Activated CD8-positive, alpha-beta memory T cell treated with anti-CD3 and anti-CD28 coated beads for 4 hours (primary cell): ENCODE results near the gene SIGLEC12.

Source experiments
- DNase-seq, 2 donors: peaks; one replicate each; pipeline ENCODE4 v3.0.0-alpha.2; 2020; ENCODE audit warnings: low read depth in 2 of 2

The SIGLEC12 gene

DNA sequence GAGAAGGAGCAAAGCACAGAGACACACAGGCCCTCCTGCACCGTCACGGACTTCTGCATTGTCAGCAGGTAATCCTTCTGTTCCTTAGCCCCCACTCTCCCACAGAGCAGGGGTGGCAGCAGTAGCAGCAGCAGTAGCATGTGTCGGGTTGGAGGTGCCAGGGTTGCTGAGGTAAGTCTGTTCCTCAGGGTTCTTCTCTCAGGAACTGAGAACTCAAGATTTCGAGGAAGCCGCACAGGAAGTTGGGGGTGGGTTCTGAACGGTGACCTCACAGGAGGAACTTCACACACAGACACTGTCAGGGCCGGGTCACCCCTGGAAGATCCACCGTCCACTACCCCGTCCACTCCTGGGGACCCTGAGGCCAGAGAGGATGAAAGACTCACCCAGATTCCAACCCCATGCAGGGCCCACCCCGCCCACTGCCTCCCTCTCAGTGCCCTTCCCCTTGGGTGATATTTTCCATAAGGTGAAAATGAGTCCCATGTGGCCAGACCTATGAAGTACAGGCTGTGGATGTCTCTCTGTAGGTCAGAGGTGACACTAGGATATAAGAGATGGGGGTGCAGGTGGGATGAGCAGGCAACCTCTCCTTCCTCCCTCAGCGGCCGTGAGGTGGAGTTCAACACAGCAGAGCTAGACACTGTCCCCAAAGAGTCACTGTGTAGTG lies at the start of gene SIGLEC12:
SIGLEC12 (minus strand) TSS at position 207 of the 670 bp plus-strand sequence; CDS start at position 140, 67 bp downstream.
- no peak for DNase-seq

DNA sequence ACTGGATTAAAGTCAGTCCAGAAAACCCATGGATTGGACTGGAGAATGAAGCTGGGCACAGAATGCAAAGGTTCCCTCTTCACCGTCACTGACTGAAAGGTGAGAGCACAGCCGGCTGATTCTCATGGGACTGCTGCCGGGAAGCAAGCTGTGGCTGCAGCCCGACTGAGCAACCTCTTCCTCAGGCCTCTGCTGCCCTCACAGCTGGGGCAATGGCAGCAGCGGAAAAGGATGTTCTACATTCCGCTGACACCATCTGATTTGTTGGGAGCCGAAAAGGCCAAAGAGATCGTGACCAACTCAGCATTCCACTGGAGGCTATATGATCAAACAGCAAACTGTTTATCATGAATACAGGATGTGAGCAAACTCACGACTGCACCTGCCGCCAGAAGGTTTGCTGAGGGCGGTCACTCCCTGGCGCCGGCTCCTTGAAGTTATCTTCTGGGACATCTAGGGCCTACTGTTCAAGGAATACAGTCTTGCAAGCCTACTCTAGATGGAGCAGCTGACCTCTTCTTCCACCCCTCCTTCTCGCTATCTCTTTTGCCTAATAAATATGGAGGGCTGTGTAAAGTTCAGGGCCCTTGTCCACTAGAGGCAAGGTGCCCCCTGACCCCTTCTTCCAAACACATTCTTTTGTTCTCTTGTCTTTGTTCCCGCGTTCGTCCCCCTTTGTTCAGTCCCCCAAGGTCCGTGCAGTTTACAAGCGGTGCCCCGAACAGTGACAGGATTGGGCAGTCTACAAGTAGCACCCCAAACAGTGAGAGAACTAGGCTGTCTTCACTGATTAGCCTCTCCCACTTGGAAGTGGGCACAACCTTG lies 49.5 kb upstream of the SIGLEC12 start:
- no peak for DNase-seq

DNA sequence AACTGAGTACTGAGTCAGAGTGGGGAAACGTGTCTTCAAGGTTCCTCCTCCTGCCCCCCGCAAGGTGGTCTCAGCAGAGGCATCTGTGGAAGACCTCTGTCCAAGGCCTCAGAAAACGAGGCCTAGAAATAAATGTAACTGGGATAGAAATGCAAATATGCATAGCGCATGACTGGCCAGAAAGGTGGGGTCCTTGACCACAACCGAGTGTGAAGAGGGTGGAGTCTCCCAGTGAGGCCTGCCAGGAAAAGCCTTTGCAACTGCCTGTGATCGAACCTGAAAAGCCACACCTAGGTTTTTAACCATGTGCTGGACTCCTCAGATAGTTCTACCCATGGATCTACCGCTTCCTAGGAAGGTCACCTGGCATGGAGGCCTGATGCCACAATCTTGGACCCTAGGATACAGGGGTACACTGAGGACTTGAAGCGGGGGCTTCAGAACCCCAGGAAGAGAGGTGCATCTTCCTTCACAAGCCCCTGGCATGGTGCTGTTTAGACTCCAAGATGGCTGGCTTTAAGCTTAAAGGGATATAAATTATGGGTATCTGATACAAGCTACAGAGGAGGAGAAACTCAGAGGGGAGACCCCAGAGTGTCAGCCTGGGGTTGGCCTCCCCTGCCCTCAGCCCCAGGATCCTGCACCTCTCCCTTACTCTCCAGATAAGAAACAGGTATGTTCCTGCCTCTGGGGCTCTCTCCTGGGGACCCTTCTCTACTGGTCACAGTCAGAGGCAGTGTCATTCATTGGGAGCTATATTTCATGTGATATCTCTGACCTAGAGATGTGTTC lies 48.1 kb upstream of the SIGLEC12 start:
- DNase-seq: no peak

DNA sequence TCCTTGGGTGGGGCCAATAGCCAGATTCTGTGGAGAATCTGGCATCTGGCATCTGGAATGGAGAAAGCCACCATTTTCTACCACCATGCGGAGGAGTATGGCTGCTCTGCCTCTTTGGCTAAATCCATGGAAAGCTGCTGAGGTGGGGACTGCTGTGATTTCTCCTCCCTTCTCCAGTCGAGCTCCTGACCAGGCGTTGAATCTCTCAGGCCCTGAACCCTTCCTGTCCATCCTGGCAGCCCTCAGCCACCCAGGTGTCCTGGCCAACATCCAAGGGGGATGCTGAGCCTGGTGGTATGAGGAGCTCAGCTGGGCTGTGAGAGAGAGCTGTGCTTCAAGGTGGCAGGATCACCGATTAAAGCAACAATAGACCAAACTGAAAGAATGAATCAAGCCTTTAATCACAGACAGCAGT lies 47.3 kb upstream of the SIGLEC12 start:
- no peak for DNase-seq

DNA sequence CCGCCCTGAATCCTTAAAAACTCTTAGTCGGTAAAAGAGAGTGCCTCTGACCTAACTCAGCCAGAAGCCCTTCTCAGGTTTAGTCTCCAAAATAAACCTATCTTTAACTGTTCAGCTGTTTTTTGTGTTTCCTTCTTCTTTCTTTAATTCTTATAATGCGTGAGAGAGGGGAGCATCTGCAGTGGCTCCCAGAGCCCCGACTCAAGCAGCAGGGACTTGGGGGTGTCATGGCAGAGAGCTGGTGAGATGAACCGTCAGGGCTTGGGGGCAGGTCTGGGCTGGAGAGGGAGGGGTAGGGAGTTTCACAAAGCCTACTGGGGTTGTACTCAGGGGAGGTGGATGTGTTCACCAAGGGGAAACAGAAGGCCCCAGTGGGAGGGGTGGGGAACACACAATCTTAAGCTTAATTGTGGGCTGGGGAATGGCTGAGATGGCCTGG lies 46.6 kb upstream of the SIGLEC12 start:
- no peak for DNase-seq

DNA sequence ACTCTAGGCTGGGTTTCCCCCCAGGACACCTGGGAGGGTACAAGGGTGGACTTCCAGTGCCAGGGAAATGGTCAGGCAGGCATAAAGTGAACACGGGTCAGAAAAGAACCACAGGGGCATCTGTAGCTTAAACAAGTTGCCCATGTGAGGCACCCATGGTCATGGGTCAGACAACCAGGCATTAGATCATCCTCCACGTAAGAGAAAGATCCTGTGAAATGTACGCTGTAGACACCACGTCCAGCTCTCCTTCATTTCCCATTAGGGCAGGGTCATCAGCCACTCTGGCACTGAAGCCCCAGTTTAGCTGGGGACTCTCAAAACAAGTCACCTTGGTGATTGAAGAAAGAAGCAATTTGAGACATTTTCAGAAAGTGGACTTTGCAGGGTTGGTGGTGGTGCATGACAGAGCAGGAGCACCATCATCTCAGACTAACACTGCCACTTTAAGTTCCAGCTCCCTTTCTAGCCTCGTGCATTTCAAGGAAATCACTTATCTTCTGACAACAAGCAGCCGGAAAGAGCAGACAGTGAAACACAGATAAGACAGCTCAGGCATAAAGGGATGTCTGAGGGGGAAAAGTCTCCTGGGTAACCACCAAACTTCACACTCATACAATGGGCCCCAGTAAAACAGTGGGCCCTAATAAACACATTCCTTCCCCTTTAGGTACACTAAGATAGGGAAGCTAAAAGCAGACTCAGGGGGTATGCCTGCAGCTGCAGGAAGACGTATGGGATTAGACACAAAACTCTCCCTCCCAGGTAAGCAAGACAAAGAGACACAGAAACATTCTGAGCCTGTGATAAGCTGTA lies 46.0 kb upstream of the SIGLEC12 start:
- DNase-seq: no peak

DNA sequence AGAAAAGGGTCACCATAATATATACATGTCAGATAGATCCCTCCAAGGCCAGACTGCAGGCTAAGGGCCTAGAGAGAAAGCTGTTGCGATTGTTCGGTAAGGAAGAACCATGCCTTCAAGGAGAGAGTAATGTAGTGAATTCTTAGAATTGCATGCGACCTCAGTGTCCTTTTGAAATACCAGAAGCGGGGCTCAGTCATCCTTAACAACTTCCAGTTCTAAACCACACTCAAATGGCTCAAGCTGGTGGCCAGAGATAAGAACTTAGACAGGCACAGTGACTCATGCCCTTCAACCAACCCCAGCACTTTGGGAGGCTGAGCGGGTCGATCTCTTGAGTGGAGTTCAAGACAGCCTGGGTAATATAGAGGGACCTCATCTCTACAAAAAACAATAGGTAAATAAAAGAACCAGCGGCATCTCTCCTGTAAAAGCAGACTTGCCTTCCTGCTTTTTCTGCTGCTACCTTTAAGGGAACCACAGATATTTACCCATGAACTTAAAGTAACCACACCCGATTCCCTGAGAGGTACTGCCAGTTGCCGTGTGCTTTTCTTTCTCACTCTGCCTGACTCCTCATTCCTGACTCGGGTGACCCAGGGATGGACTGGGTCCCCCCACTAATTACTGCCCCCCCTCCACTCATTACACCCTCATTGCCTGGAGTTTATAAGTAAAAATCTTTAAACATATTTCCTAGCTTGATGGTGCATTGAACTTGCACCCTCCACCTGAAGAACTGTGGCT lies 45.2 kb upstream of the SIGLEC12 start:
- peak in 1 of 2 donors; percentile 25 for DNase-seq

DNA sequence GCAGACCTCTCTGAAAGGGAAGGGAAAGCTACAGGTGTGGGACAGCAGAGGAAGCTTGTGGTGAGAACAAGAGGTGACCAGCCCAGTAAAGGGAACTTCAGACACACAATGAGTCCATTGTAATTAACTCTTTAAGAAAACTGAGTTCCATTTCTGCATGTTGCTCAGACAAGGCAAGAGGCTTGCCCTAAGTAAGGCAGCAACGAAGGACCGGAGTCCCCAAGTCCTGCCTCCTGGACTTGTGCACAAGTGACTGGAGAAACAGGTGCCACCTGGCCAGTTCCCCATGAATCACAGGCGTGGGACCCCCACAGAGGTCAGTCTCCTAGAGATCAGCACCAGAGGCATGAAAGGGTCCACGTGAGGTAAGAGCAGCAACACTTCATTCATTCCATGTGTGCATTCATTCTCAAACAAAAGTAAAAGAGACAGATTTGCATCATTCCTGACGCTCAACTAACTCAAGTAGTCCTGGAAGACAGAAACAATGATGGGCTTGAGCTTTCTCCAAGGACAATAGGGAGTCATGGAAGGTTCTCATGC lies 44.6 kb upstream of the SIGLEC12 start:
- no peak for DNase-seq

DNA sequence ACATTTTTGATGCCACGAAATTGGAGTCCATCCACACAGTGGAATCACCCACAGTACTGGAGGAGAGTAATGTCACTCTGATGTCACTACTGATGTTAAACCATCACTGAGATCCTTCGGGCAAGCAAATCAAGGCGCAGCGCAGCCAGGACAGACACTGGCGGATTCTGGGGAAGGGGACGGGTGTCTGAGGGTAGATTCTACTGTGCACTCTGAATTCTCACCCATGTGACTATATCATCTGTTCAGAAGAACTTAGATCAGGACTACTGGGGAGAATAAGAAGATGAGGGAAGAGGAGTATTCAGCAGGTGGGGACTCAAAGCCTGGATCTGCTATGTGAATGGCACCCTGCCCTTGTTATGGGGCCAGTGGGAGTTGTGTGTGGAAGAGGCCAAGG lies 42.4 kb upstream of the SIGLEC12 start:
- no peak for DNase-seq

DNA sequence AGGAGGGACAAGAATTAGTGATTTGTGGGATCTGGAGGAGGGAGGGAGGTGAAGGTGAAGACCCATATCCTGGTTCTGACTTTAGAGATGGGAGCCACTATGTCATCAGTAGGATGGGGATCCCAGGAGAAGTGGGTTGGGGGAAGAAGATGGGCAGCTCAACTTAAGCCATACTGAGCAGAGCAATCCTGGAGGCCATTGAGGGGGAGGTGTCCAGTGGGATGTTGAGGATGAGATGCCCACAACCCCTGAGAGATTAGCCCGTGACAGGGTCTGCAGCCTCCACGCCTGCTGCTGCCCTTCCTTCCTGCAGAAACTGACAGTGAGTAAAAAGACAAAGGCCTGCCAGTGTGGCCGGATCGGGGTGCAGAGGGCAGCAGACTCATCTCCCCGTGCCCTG lies 41.1 kb upstream of the SIGLEC12 start:
- DNase-seq: no peak

DNA sequence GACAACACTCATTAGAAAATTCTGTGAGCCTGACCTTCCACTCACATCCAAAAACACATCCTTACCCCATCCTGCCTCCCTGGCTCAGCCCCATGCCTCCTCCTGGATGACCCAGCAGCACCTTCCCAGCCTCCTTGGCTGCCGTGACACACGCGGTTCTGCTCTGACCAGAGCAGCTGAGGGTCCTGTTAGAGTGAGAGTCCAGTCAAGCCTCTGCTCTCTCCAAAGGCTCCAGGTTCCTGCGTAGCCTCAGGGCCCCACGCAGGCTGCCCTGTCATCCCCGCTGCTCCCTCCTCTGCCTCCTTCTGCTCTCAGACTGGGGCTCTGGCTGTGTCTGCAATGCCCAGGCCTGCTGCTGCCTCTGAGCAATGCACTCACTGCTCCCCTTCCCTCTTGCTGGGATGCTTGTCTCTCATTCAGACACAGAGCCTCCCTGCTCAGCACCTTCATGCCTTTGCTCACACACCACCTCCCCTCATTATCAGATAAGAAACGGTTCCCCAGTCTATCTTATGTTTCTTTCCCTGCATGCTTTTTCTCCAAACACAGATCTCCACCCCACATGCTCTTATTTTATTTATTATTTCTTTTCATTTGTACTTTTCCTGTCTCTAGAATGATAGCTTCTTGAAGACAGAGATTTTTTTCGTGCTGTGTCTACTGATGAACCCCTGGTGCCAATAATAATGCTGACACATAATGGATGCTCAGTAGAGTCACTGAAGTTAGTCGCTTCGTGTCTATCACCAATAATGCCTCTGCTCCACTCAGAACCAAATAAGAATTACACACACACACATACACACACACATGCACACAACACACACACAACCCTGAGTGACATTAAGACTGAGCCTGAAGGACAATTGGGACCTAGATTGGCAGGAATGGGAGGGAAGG lies 40.1 kb upstream of the SIGLEC12 start:
- no peak for DNase-seq

DNA sequence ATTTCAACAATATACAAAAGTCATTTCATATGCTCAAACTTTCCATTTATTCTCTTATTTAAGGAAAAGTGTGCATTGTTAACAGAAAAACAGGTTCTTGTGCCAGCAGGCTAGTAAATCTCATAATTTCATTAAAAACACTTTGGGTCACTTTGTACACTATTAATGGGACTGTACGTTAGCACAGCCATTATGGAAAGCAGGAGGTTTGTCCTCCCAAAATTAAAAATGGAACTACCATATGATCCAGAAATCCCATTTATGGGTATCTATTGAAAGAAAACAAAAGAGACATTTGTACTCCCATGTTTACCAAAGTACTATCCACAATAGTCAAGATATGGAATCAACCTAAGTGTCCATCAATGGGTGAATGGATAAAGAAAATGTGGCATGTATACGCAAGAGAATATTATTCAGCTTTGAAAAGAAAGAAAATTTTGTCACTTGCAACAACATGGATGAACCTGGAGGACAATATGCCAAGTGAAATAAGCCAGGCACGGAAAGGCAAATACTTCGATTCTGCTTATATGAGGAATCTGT lies 38.3 kb upstream of the SIGLEC12 start:
- no peak for DNase-seq

DNA sequence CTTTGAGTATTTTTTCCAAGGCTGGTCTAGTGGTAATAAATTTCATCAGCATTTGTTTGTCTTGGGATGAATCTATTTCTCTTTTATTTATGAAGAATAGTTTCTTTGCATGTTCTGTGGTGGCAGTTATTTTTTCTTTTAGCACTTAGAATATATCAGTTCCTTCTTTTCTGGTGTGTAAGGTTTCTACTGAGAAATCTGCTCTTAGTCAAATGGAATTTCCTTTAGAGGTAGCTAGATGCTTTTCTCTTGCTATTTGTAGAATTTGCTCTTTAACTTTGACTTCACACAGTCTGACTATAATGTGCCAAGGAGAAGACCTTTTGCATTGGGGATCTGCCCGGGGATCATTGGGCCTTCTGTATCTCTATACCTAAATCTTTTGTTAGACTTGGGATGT lies 33.9 kb upstream of the SIGLEC12 start:
- DNase-seq: no peak

DNA sequence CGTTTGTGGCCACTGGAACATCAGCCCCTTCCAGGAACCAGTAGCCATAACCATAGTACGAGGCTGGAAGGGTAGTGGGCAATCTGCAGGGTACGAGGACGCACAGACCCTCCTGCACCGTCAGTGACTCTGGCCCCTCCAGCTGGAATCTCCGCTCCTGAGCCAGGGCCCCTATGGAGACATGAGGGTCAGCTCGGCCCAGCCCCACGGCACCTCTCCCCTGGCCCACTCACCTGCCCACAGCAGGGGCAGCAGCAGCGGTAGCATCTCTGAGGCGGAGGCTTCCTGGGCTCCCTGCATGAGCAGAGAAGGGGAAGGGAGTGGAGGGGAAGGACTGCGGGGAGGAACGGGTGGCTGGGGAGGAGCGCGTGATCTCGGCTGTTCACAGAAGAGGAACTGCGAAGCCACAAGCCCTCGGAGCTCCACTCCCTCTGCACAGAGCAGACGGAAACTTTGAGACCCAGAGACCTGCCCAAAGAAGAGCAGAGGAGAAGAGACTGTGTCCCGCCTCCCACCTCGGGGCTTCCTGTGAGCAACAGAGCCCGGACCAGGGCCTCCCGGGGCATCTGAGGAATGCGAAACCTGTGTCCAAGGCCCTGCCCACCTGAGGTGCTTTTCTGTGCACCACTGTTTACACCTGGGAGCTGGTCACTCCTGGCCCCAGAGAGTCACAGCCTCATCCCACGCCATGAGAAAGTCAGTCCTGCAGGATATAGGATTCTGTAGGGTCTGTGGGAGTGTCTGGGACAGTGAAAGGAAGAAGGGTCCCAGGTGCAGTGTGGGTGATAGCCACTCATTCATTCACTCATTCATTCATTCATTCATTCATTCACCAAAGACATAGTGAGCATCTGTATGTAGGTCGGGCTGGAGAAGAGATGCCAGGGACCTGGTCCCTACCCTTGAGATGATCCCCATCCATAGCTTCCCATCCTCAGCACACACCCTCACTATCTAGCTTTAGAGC lies 30.0 kb upstream of the SIGLEC12 start, which contains the start of gene SIGLEC6:
SIGLEC6 (minus strand) TSS at position 322 of the 967 bp plus-strand sequence; CDS start at position 300, 22 bp downstream.
- no peak for DNase-seq

DNA sequence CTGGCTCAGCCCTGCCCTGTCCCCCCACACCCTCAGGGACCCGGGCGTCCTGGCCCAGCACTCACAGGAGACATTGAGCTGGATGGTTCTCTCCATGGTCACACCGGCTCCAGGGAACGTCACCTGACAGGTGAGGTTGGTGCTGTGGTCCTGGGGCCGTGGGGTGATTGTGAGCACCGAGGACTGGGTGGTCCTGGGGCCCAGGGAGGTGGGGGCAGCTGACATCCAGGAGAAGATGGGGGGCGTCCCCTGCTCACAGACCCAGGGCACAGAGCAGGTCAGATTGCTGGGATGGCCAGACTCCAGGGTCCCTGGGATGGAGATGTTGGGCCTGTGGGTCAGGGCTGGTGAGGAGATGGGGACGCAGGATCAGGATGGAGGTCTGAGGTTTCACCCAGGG lies 29.0 kb upstream of the SIGLEC12 start:
- no peak for DNase-seq

DNA sequence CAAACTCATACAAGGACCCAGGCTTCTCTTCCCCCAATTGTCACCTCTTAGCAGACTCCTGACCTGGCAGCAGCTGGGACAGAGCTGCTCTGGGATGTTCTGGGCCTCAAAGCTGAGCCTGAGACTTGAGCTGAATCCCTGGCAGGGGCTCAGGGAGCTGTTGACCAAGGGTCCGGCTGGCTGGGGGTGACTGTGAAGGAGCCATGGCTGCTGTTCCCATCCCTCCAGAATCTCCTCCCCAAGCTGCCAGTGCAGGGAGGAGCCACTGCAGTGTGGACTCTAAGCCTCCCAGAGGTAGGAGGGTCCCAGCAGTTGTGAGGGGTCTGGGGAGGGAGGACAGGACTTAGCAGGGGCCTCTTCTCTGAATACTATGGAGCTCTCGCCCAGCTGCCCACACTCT lies 27.7 kb upstream of the SIGLEC12 start:
- no peak for DNase-seq

DNA sequence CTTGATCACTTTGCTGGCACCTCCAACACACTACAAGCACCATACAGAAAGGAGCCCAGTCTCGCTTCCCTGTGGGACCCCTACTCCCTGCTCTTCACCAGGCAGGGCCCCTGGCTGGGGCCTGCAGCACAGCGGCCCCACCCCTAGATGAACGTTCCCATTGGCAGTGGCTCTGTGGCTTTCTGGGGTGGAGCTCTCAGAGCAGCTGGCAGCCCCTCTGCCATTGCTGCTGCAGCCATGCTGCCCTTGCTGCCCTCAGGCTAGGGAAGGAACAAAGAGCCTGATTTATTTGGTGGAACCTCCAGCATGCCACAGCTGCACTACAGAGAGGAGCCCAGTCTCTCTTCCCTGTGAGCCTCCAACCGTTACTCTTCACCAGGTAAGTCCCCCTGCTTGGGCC lies 24.1 kb upstream of the SIGLEC12 start:
- no peak for DNase-seq
